ENCODE results near the gene MPO.

MPO gene

GRCh38 chr17:58235821-58236220, 44.9 kb downstream of the MPO start:
- in situ Hi-C loops (cut with HindIII; ENCODE audit: low sequenced_read_pairs), result loop anchor here (5.0 kb wide), 1 partner anchor 64 kb away; no protein-coding TSS in a partner anchor
- TF ChIP-seq CTCF (IDR thresholded peaks at IDR 0.05; ENCODE audit: low read depth, low read length, missing control alignments), result no peak
- no peak for DNase-seq (ENCODE audit: low read depth)
- no peak overlapping the region for H3K4me3 ChIP-seq (ENCODE audit: low read depth, low read length)

- TF ChIP-seq CTCF (IDR thresholded peaks at IDR 0.05; ENCODE audit: low read depth, low read length, missing control alignments), result no peak
- no peak overlapping the region for H3K4me3 ChIP-seq (ENCODE audit: low read depth, low read length)
- no peak for DNase-seq (ENCODE audit: low read depth)
- in situ Hi-C loops (cut with HindIII; ENCODE audit: low sequenced_read_pairs), result no loop called here
Measured at GRCh38 chr17:58234512-58234911, 46.2 kb downstream of the MPO start.

GRCh38 chr17:58233543-58233942, 47.2 kb downstream of the MPO start:
- no peak for DNase-seq (ENCODE audit: low read depth)

GRCh38 chr17:58232707-58233156, 48.0 kb downstream of the MPO start:
- no peak for DNase-seq (ENCODE audit: low read depth)
- in situ Hi-C loops (cut with HindIII; ENCODE audit: low sequenced_read_pairs), result no loop called here
- H3K4me3 ChIP-seq (ENCODE audit: low read depth, low read length), result no peak overlapping the region
- no peak for TF ChIP-seq CTCF (IDR thresholded peaks at IDR 0.05; ENCODE audit: low read depth, low read length, missing control alignments)

More at GRCh38 chr17:58233543-58233942, 47.2 kb downstream of the MPO start:
- no peak overlapping the region for H3K4me3 ChIP-seq (ENCODE audit: low read depth, low read length)
- TF ChIP-seq CTCF (IDR thresholded peaks at IDR 0.05; ENCODE audit: low read depth, low read length, missing control alignments), result no peak
- in situ Hi-C loops (cut with HindIII; ENCODE audit: low sequenced_read_pairs), result no loop called here

- no peak for TF ChIP-seq CTCF (IDR thresholded peaks at IDR 0.05; ENCODE audit: low read depth, low read length, missing control alignments)
- no peak overlapping the region for H3K4me3 ChIP-seq (ENCODE audit: low read depth, low read length)
- in situ Hi-C loops (cut with HindIII; ENCODE audit: low sequenced_read_pairs), result no loop called here
- no peak for DNase-seq (ENCODE audit: low read depth)
Measured at GRCh38 chr17:58231641-58232040, 49.1 kb downstream of the MPO start.

GRCh38 chr17:58229881-58230280, 50.9 kb downstream of the MPO start:
- in situ Hi-C loops (cut with HindIII; ENCODE audit: low sequenced_read_pairs), result no loop called here
- DNase-seq (ENCODE audit: low read depth), result no peak
- no peak for TF ChIP-seq CTCF (IDR thresholded peaks at IDR 0.05; ENCODE audit: low read depth, low read length, missing control alignments)
- no peak overlapping the region for H3K4me3 ChIP-seq (ENCODE audit: low read depth, low read length)

- no peak for TF ChIP-seq CTCF (IDR thresholded peaks at IDR 0.05; ENCODE audit: low read depth, low read length, missing control alignments)
- in situ Hi-C loops (cut with HindIII; ENCODE audit: low sequenced_read_pairs), result no loop called here
Measured at GRCh38 chr17:58229384-58229783, 51.4 kb downstream of the MPO start.

More at GRCh38 chr17:58229384-58229783, 51.4 kb downstream of the MPO start:
- H3K4me3 ChIP-seq (ENCODE audit: low read depth, low read length), result no peak overlapping the region
- DNase-seq (ENCODE audit: low read depth), result no peak
